ENCODE data around the gene GAN.

GAN gene

GRCh38 chr16:81385031-81385756, 70.4 kb downstream of the GAN start:
- no peak overlapping the region for H3K4me3 ChIP-seq (ENCODE audit: low read depth, low read length)
- no peak for TF ChIP-seq CTCF (IDR thresholded peaks at IDR 0.05; ENCODE audit: borderline replicate concordance, insufficient read depth, low read depth, low read length)

- H3K4me3 ChIP-seq (ENCODE audit: low read depth, low read length): no peak overlapping the region
- TF ChIP-seq CTCF (IDR thresholded peaks at IDR 0.05; ENCODE audit: borderline replicate concordance, insufficient read depth, low read depth, low read length): no peak
Observed at GRCh38 chr16:81388357-81388756, 73.6 kb downstream of the GAN start.

- no peak for TF ChIP-seq CTCF (IDR thresholded peaks at IDR 0.05; ENCODE audit: borderline replicate concordance, insufficient read depth, low read depth, low read length)
- H3K4me3 ChIP-seq (ENCODE audit: low read depth, low read length): no peak overlapping the region
Observed at GRCh38 chr16:81390840-81391239, 76.1 kb downstream of the GAN start.

- no peak overlapping the region for H3K4me3 ChIP-seq (ENCODE audit: low read depth, low read length)
- TF ChIP-seq CTCF (IDR thresholded peaks at IDR 0.05; ENCODE audit: borderline replicate concordance, insufficient read depth, low read depth, low read length): no peak
Observed at GRCh38 chr16:81392011-81392410, 77.2 kb downstream of the GAN start.

GRCh38 chr16:81394416-81394815, 79.7 kb downstream of the GAN start:
- TF ChIP-seq CTCF (IDR thresholded peaks at IDR 0.05; ENCODE audit: borderline replicate concordance, insufficient read depth, low read depth, low read length): no peak
- H3K4me3 ChIP-seq (ENCODE audit: low read depth, low read length): no peak overlapping the region

- no peak for TF ChIP-seq CTCF (IDR thresholded peaks at IDR 0.05; ENCODE audit: borderline replicate concordance, insufficient read depth, low read depth, low read length)
- no peak overlapping the region for H3K4me3 ChIP-seq (ENCODE audit: low read depth, low read length)
Observed at GRCh38 chr16:81394966-81395655, 80.3 kb downstream of the GAN start.
